ENCODE results near the gene ZNF343. TPM values are rescaled to one million over a fixed set of nuclear protein-coding genes. Genes with fewer than 3 reads are reported as not detected.
A peak's percentile ranks its signal among the peaks of the same experiment; 100 is the strongest.

ZNF343 gene
- total RNA-seq = 1 to 10 TPM; 3.9 to 7.3 (median 6.0) TPM
- long read RNA-seq = 0 reads

GRCh38 chr20:2508631-2509467 is at the start of gene ZNF343:
Gene ZNF343, minus strand, starts transcription at chr20:2508915. Its CDS starts 15,020 bp downstream, at chr20:2493895.
- intact Hi-C loops (cut with DNase I) = no loop called here
- ATAC-seq = peak; percentile 98 to 99 (median 98)

GRCh38 chr20:2557873-2558580 is 49.3 kb upstream of the ZNF343 start:
- DNase-seq (no peak), ATAC-seq (no peak)
- TF ChIP-seq CTCF (IDR thresholded peaks at IDR 0.05) (no peak), POLR2A (IDR thresholded peaks at IDR 0.05) (no peak)
- Histone ChIP-seq H3K36me3 (no peaks in the 10 kb centered on the region), H3K9me3 (no peaks in the 10 kb centered on the region), H3K27me3 (peaks cover 0 to 13% of the 10 kb centered on the region in 2 donors), H3K27ac (no peak overlapping the region), H3K4me3 (no peak overlapping the region), H3K4me1 (peaks cover 0 to 3% (median 0%) of the 10 kb centered on the region in 4 donors)
- intact Hi-C loops (cut with DNase I) = no loop called here
- 25% methylated on average over 15 of the region's 22 CpGs for WGBS (ENCODE audit: insufficient coverage, low coverage, low lambda C conversion rate, missing lambda C conversion rate)

More at GRCh38 chr20:2508631-2509467, at the start of gene ZNF343:
- Histone ChIP-seq H3K4me1 (peaks cover 0 to 5% (median 0%) of the 10 kb centered on the region in 4 donors), H3K9me3 (no peaks in the 10 kb centered on the region), H3K27me3 (no peaks in the 10 kb centered on the region), H3K4me3 (peak within 1 kb of the TSS; percentile 70 to 87 (median 72)), H3K36me3 (no peaks in the 10 kb centered on the region), H3K27ac (peak within 1 kb of the TSS; percentile 64 to 92 (median 89))
- WGBS (ENCODE audit: insufficient coverage, low coverage, low lambda C conversion rate, missing lambda C conversion rate) = under 1% methylated on average over 32 of the region's 53 CpGs
- no peak for TF ChIP-seq CTCF (IDR thresholded peaks at IDR 0.05)
- TF ChIP-seq POLR2A (IDR thresholded peaks at IDR 0.05) = no peak
- DNase-seq = peak; percentile 78 to 86 (median 86)

- WGBS (ENCODE audit: insufficient coverage, low coverage, low lambda C conversion rate, missing lambda C conversion rate) = 48% methylated on average over 2 of the region's 2 CpGs
- TF ChIP-seq CTCF (IDR thresholded peaks at IDR 0.05) (no peak), POLR2A (IDR thresholded peaks at IDR 0.05) (no peak)
- no peaks in the 10 kb centered on the region for H3K9me3 ChIP-seq
- H3K4me1 ChIP-seq = no peaks in the 10 kb centered on the region
- intact Hi-C loops (cut with DNase I) = no loop called here
- no peak overlapping the region for H3K4me3 ChIP-seq
- no peaks in the 10 kb centered on the region for H3K27me3 ChIP-seq
- no peak for DNase-seq
- H3K27ac ChIP-seq = no peak overlapping the region
- no peaks in the 10 kb centered on the region for H3K36me3 ChIP-seq
- ATAC-seq = no peak
Measured at GRCh38 chr20:2545594-2545993, 36.9 kb upstream of the ZNF343 start.

GRCh38 chr20:2544211-2544610 is 35.5 kb upstream of the ZNF343 start:
- intact Hi-C loops (cut with DNase I) = no loop called here
- Histone ChIP-seq H3K36me3 (no peaks in the 10 kb centered on the region), H3K9me3 (no peaks in the 10 kb centered on the region), H3K4me3 (no peak overlapping the region), H3K27me3 (no peaks in the 10 kb centered on the region), H3K4me1 (no peaks in the 10 kb centered on the region), H3K27ac (no peak overlapping the region)
- TF ChIP-seq CTCF (IDR thresholded peaks at IDR 0.05) = no peak
- TF ChIP-seq POLR2A (IDR thresholded peaks at IDR 0.05) = no peak
- WGBS (ENCODE audit: insufficient coverage, low coverage, low lambda C conversion rate, missing lambda C conversion rate) = 40% methylated on average over 1 of the region's 1 CpG
- DNase-seq (no peak), ATAC-seq (no peak)
